HepG2 (cell line): ENCODE measurements around the gene RPS6KA5. TPM values are rescaled to one million over a fixed set of nuclear protein-coding genes. Genes with fewer than 3 reads are reported as not detected.
A peak's percentile ranks its signal among the peaks of the same experiment; 100 is the strongest.

Experiments used
- FIP1L1 ChIP-seq: fragments of 200-400 bp; formaldehyde crosslinking; IDR thresholded peaks from 2 replicates; pipeline ENCODE4 v1.6.1; 2018; ENCODE audit warnings: low read depth, mild to moderate bottlenecking, low read length, moderate library complexity, borderline replicate concordance; ENCODE audit not compliant: insufficient read depth
- HES4 ChIP-seq: sonication (generic); formaldehyde crosslinking; IDR thresholded peaks from 2 replicates; pipeline ENCODE4 v1.9.0; 2021; ENCODE audit warnings: mild to moderate bottlenecking, missing genetic modification reagents, borderline replicate concordance
- KLF16 ChIP-seq, 2 experiments: sonication (generic) in 1 of 2; formaldehyde crosslinking in 1 of 2; IDR thresholded peaks; 2 replicates each; pipeline versions ENCODE4 v1.6.1 to v1.8.0; 2016 to 2023; ENCODE audit warnings: missing genetic modification reagents in 2 of 2, missing compliant biosample characterization in 1 of 2
- NKX3-1 ChIP-seq: sonication (generic); formaldehyde crosslinking; IDR thresholded peaks from 2 replicates; pipeline ENCODE4 v1.5.0; 2020; ENCODE audit warnings: missing genetic modification reagents
- ZBTB7B ChIP-seq: sonication (generic); formaldehyde crosslinking; IDR thresholded peaks from 2 replicates; pipeline ENCODE4 v1.4.0; 2020; ENCODE audit warnings: missing genetic modification reagents
- ZNF256 ChIP-seq: sonication (generic); formaldehyde crosslinking; conservative IDR thresholded peaks from 2 replicates; pipeline ENCODE4 v1.4.0; 2020; ENCODE audit warnings: missing genetic modification reagents
- ZNF263 ChIP-seq: sonication (generic); formaldehyde crosslinking; IDR thresholded peaks from 2 replicates; pipeline ENCODE4 v1.4.0; 2020; ENCODE audit warnings: missing genetic modification reagents
- ZNF34 ChIP-seq: sonication (generic); formaldehyde crosslinking; IDR thresholded peaks from 2 replicates; pipeline ENCODE4 v1.4.0; 2020; ENCODE audit warnings: mild to moderate bottlenecking, missing genetic modification reagents, borderline replicate concordance
- ZNF510 ChIP-seq: sonication (generic); formaldehyde crosslinking; IDR thresholded peaks from 2 replicates; pipeline ENCODE4 v1.4.0; 2020; ENCODE audit warnings: low read depth, mild to moderate bottlenecking, missing genetic modification reagents
- ZNF703 ChIP-seq: sonication (generic); formaldehyde crosslinking; IDR thresholded peaks from 2 replicates; pipeline ENCODE4 v1.5.1; 2020; ENCODE audit warnings: missing genetic modification reagents, mild to moderate bottlenecking, moderate library complexity, borderline replicate concordance
- ZNF709 ChIP-seq: sonication (generic); formaldehyde crosslinking; IDR thresholded peaks from 2 replicates; pipeline ENCODE4 v1.5.0; 2020; ENCODE audit warnings: mild to moderate bottlenecking, missing genetic modification reagents
- ZNF816 ChIP-seq: sonication (generic); formaldehyde crosslinking; IDR thresholded peaks from 2 replicates; pipeline ENCODE4 v1.8.0; 2022; ENCODE audit warnings: missing genetic modification reagents, mild to moderate bottlenecking, borderline replicate concordance
- ZNF841 ChIP-seq: sonication (generic); formaldehyde crosslinking; IDR thresholded peaks from 2 replicates; pipeline ENCODE4 v1.8.1; 2023; ENCODE audit warnings: missing genetic modification reagents, borderline replicate concordance
- polyA plus RNA-seq, 8 experiments: library from polyadenylated mRNA; depleted of rRNA in 3 of 8; stranded (reverse) in 7 of 8; unstranded in 1 of 8; fragments of >200 nt; fragmentation: Illumina TruSeq in 4 of 8; extraction: Trizol in 4 of 8; gene quantifications; 2 replicates each; pipeline versions ENCODE4 v1.2.1 to v1.2.3, GENCODE V29; 2011 to 2016; ENCODE audit warnings: low read depth in 4 of 8, missing spikeins in 1 of 8, mixed read lengths in 1 of 8; ENCODE audit not compliant: insufficient read depth in 1 of 8
- total RNA-seq, 5 experiments: library from RNA; depleted of rRNA; stranded (reverse); fragments of >200 nt; fragmentation: Illumina TruSeq; extraction: Trizol; gene quantifications; 2 replicates each; pipeline ENCODE4 v1.2.3, GENCODE V29; 2016; ENCODE audit warnings: low read depth in 1 of 5
- TF ChIP-seq, protein P1 (sequence below): sonication (generic); formaldehyde crosslinking; IDR thresholded peaks from 2 replicates; pipeline ENCODE4 v1.5.0; 2020; ENCODE audit warnings: missing genetic modification reagents, mild to moderate bottlenecking, borderline replicate concordance
- TF ChIP-seq, protein P2 (sequence below): sonication (generic); formaldehyde crosslinking; IDR thresholded peaks from 2 replicates; pipeline ENCODE4 v1.4.0; 2020; ENCODE audit warnings: missing genetic modification reagents
- TF ChIP-seq, protein P3 (sequence below): sonication (generic); formaldehyde crosslinking; IDR thresholded peaks from 2 replicates; pipeline ENCODE4 v1.5.0; 2020; ENCODE audit warnings: missing genetic modification reagents, mild to moderate bottlenecking, borderline replicate concordance
- TF ChIP-seq, protein P4 (sequence below): sonication (generic); formaldehyde crosslinking; IDR thresholded peaks from 2 replicates; pipeline ENCODE4 v1.4.0; 2020; ENCODE audit warnings: missing genetic modification reagents
- TF ChIP-seq, protein P5 (sequence below): sonication (generic); formaldehyde crosslinking; IDR thresholded peaks from 2 replicates; pipeline ENCODE4 v1.5.0; 2020; ENCODE audit warnings: missing genetic modification reagents
- TF ChIP-seq, protein P6 (sequence below): sonication (generic); formaldehyde crosslinking; IDR thresholded peaks from 2 replicates; pipeline ENCODE4 v1.4.0; 2020; ENCODE audit warnings: missing genetic modification reagents

RPS6KA5 gene
- total and polyA plus RNA-seq, 2 of the 13 experiments (the other 11 are each of a cell fraction or from before 2014, with no cell fraction given), result 0.50 to 0.58 TPM

DNA sequence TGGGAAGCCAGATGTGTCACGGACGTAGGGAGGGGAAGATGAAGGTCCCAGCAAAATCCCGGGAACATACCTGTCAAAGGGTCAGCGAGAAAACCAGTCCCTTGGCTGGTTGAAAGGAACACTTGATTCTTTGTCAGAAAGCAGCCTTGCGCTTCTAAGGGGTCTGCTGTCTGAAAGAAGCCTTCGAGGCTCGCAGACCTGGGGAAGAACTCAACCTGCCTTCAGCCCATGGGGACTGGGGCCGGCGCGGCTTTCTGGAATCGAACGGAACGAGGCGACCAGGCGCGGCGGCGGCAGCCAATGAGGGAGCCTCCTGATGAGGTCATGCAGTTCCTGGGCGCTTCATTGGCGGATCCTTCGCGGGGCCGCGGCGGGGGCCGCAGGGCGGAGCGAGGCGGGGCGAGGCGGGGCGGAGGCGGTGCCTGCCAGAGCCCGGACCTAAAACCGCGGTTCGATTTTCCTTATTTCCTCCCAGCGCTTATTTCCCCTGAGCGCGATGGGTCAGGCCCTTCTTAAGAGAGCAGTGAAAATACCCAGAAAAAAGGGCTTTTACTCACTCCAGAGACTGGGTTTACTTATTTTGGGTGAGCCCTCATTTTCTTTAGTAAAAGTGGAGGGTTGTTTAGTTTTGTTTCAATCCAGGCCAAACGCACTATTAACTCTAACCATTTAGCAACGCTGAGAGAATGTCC, 232.4 kb downstream of the RPS6KA5 start (continued):
- no peak for TF ChIP-seq KLF16 (CRISPR knock-in tag; IDR thresholded peaks at IDR 0.05)
- TF ChIP-seq ZNF841 (CRISPR knock-in tag), result no peak
- TF ChIP-seq, protein P1, sequence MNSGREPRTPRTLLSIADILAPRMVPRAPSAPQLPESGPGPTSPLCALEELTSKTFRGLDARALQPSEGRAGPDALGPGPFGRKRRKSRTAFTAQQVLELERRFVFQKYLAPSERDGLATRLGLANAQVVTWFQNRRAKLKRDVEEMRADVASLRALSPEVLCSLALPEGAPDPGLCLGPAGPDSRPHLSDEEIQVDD (CRISPR knock-in tag), result no peak
- no peak for TF ChIP-seq ZNF263 (CRISPR knock-in tag)
- no peak for TF ChIP-seq ZNF703 (CRISPR knock-in tag)
- TF ChIP-seq ZNF510 (CRISPR knock-in tag), result no peak
- no peak for TF ChIP-seq NKX3-1 (CRISPR knock-in tag)
- TF ChIP-seq, protein P2, sequence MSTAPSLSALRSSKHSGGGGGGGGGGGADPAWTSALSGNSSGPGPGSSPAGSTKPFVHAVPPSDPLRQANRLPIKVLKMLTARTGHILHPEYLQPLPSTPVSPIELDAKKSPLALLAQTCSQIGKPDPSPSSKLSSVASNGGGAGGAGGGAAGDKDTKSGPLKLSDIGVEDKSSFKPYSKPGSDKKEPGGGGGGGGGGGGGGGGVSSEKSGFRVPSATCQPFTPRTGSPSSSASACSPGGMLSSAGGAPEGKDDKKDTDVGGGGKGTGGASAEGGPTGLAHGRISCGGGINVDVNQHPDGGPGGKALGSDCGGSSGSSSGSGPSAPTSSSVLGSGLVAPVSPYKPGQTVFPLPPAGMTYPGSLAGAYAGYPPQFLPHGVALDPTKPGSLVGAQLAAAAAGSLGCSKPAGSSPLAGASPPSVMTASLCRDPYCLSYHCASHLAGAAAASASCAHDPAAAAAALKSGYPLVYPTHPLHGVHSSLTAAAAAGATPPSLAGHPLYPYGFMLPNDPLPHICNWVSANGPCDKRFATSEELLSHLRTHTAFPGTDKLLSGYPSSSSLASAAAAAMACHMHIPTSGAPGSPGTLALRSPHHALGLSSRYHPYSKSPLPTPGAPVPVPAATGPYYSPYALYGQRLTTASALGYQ, result no peak
- TF ChIP-seq, protein P3, sequence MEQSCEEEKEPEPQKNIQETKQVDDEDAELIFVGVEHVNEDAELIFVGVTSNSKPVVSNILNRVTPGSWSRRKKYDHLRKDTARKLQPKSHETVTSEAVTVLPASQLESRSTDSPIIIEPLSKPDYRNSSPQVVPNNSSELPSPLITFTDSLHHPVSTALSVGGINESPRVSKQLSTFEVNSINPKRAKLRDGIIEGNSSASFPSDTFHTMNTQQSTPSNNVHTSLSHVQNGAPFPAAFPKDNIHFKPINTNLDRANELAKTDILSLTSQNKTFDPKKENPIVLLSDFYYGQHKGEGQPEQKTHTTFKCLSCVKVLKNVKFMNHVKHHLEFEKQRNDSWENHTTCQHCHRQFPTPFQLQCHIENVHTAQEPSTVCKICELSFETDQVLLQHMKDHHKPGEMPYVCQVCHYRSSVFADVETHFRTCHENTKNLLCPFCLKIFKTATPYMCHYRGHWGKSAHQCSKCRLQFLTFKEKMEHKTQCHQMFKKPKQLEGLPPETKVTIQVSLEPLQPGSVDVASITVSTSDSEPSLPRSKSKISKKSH (CRISPR knock-in tag), result no peak
- TF ChIP-seq ZNF256, result 0 out of 2 replicates have a peak, but pooled peaks have one; percentile 21
- TF ChIP-seq, protein P4, sequence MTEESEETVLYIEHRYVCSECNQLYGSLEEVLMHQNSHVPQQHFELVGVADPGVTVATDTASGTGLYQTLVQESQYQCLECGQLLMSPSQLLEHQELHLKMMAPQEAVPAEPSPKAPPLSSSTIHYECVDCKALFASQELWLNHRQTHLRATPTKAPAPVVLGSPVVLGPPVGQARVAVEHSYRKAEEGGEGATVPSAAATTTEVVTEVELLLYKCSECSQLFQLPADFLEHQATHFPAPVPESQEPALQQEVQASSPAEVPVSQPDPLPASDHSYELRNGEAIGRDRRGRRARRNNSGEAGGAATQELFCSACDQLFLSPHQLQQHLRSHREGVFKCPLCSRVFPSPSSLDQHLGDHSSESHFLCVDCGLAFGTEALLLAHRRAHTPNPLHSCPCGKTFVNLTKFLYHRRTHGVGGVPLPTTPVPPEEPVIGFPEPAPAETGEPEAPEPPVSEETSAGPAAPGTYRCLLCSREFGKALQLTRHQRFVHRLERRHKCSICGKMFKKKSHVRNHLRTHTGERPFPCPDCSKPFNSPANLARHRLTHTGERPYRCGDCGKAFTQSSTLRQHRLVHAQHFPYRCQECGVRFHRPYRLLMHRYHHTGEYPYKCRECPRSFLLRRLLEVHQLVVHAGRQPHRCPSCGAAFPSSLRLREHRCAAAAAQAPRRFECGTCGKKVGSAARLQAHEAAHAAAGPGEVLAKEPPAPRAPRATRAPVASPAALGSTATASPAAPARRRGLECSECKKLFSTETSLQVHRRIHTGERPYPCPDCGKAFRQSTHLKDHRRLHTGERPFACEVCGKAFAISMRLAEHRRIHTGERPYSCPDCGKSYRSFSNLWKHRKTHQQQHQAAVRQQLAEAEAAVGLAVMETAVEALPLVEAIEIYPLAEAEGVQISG (CRISPR knock-in tag), result peak; percentile 35; the same call in 1 of the 2 replicates
- TF ChIP-seq FIP1L1, result no peak
- no peak for TF ChIP-seq ZNF34 (CRISPR knock-in tag)
- peak; percentile 54; the same call in 1 of the 2 replicates for TF ChIP-seq ZNF709 (CRISPR knock-in tag)
- TF ChIP-seq ZBTB7B (CRISPR knock-in tag), result no peak
- TF ChIP-seq ZNF816 (CRISPR knock-in tag), result peak; percentile 76; the same call in 1 of the 2 replicates
- peak; percentile 59; the same call in 1 of the 2 replicates for TF ChIP-seq HES4 (CRISPR knock-in tag)
- TF ChIP-seq, protein P5, sequence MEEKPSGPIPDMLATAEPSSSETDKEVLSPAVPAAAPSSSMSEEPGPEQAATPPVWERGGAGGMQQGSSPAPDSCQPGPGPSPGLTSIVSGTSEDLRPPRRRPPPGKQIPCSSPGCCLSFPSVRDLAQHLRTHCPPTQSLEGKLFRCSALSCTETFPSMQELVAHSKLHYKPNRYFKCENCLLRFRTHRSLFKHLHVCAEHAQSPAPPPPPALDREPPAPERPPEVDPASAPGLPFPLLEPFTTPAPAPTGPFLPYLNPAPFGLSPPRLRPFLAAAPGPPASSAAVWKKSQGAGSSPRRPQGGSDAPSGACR (CRISPR knock-in tag), result no peak
- TF ChIP-seq, protein P6, sequence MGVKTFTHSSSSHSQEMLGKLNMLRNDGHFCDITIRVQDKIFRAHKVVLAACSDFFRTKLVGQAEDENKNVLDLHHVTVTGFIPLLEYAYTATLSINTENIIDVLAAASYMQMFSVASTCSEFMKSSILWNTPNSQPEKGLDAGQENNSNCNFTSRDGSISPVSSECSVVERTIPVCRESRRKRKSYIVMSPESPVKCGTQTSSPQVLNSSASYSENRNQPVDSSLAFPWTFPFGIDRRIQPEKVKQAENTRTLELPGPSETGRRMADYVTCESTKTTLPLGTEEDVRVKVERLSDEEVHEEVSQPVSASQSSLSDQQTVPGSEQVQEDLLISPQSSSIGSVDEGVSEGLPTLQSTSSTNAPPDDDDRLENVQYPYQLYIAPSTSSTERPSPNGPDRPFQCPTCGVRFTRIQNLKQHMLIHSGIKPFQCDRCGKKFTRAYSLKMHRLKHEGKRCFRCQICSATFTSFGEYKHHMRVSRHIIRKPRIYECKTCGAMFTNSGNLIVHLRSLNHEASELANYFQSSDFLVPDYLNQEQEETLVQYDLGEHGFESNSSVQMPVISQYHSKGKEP (CRISPR knock-in tag), result no peak
